ENCODE results near the gene SPAG17.

GRCh38 chr1:118012515-118013124 lies 172.4 kb downstream of the SPAG17 start:
- TF ChIP-seq CTCF (IDR thresholded peaks at IDR 0.05) (no peak), POLR2A (IDR thresholded peaks at IDR 0.05) (no peak)

All from body of pancreas (tissue), 4 donors.